Measurements from ENCODE around the gene DEPDC7.

DNA sequence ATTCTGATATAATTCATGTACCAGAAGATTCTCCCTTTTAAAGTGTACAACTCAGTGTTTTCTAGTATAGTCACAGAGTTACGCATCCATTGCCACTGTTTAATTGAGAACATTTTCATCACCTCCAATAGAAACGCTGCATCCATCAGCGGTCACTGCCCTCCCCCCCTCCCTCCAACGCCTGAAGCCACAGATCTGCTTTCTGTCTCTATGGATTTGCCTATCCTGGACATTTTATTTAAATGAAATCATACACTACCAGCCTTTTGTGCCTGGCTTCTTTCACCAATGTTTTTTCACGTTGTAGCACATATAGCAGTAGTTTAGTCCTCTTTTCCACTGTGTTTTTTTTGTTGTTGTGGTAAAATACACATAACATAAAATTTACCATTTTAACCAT lies 46.5 kb downstream of the DEPDC7 start:
- TF ChIP-seq YY1 (IDR thresholded peaks at IDR 0.05): no peak
- TF ChIP-seq, protein P1, sequence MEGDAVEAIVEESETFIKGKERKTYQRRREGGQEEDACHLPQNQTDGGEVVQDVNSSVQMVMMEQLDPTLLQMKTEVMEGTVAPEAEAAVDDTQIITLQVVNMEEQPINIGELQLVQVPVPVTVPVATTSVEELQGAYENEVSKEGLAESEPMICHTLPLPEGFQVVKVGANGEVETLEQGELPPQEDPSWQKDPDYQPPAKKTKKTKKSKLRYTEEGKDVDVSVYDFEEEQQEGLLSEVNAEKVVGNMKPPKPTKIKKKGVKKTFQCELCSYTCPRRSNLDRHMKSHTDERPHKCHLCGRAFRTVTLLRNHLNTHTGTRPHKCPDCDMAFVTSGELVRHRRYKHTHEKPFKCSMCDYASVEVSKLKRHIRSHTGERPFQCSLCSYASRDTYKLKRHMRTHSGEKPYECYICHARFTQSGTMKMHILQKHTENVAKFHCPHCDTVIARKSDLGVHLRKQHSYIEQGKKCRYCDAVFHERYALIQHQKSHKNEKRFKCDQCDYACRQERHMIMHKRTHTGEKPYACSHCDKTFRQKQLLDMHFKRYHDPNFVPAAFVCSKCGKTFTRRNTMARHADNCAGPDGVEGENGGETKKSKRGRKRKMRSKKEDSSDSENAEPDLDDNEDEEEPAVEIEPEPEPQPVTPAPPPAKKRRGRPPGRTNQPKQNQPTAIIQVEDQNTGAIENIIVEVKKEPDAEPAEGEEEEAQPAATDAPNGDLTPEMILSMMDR (IDR thresholded peaks at IDR 0.05; ENCODE audit: low read depth, low read length, missing input control): no peak
- TF ChIP-seq, protein P2, sequence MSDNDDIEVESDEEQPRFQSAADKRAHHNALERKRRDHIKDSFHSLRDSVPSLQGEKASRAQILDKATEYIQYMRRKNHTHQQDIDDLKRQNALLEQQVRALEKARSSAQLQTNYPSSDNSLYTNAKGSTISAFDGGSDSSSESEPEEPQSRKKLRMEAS (IDR thresholded peaks at IDR 0.05): no peak
- TF ChIP-seq FOXA1 (IDR thresholded peaks at IDR 0.05): no peak
- no peak for TF ChIP-seq EGR1 (IDR thresholded peaks at IDR 0.05; ENCODE audit: low read depth in 2 of 2)
- TF ChIP-seq, protein P3, sequence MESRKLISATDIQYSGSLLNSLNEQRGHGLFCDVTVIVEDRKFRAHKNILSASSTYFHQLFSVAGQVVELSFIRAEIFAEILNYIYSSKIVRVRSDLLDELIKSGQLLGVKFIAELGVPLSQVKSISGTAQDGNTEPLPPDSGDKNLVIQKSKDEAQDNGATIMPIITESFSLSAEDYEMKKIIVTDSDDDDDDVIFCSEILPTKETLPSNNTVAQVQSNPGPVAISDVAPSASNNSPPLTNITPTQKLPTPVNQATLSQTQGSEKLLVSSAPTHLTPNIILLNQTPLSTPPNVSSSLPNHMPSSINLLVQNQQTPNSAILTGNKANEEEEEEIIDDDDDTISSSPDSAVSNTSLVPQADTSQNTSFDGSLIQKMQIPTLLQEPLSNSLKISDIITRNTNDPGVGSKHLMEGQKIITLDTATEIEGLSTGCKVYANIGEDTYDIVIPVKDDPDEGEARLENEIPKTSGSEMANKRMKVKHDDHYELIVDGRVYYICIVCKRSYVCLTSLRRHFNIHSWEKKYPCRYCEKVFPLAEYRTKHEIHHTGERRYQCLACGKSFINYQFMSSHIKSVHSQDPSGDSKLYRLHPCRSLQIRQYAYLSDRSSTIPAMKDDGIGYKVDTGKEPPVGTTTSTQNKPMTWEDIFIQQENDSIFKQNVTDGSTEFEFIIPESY (IDR thresholded peaks at IDR 0.05): no peak
- TF ChIP-seq JUND (IDR thresholded peaks at IDR 0.05): no peak
- no peak for TF ChIP-seq TAF1 (conservative IDR thresholded peaks at IDR 0.05)
- TF ChIP-seq, protein P4, sequence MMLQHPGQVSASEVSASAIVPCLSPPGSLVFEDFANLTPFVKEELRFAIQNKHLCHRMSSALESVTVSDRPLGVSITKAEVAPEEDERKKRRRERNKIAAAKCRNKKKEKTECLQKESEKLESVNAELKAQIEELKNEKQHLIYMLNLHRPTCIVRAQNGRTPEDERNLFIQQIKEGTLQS (IDR thresholded peaks at IDR 0.05): no peak
- no peak for TF ChIP-seq RAD21 (IDR thresholded peaks at IDR 0.05)
- TF ChIP-seq, protein P5, sequence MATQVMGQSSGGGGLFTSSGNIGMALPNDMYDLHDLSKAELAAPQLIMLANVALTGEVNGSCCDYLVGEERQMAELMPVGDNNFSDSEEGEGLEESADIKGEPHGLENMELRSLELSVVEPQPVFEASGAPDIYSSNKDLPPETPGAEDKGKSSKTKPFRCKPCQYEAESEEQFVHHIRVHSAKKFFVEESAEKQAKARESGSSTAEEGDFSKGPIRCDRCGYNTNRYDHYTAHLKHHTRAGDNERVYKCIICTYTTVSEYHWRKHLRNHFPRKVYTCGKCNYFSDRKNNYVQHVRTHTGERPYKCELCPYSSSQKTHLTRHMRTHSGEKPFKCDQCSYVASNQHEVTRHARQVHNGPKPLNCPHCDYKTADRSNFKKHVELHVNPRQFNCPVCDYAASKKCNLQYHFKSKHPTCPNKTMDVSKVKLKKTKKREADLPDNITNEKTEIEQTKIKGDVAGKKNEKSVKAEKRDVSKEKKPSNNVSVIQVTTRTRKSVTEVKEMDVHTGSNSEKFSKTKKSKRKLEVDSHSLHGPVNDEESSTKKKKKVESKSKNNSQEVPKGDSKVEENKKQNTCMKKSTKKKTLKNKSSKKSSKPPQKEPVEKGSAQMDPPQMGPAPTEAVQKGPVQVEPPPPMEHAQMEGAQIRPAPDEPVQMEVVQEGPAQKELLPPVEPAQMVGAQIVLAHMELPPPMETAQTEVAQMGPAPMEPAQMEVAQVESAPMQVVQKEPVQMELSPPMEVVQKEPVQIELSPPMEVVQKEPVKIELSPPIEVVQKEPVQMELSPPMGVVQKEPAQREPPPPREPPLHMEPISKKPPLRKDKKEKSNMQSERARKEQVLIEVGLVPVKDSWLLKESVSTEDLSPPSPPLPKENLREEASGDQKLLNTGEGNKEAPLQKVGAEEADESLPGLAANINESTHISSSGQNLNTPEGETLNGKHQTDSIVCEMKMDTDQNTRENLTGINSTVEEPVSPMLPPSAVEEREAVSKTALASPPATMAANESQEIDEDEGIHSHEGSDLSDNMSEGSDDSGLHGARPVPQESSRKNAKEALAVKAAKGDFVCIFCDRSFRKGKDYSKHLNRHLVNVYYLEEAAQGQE (IDR thresholded peaks at IDR 0.05): no peak
- no peak for TF ChIP-seq SP1 (IDR thresholded peaks at IDR 0.05)
- TF ChIP-seq RXRA (IDR thresholded peaks at IDR 0.05): no peak
- TF ChIP-seq HNF4G (IDR thresholded peaks at IDR 0.05): no peak

All from liver (tissue), 3 donors.